Panc1 (cell line): ENCODE results near the gene KRTAP5-6. TPM values are rescaled to one million over a fixed set of nuclear protein-coding genes. Genes with fewer than 3 reads are reported as not detected.

ENCODE experiments used
- ATAC-seq: fragments of 200-7000 bp; cut with Tn5 transposase; 2 replicates; pipeline ENCODE4 v1.9.1; 2020; ENCODE audit warnings: mild to moderate bottlenecking, moderate library complexity
- BruUV-seq: library from RNA; stranded (reverse); fragments of 400-500 nt; replicated peaks from 2 replicates; lab custom pipeline; 2021; lab: Mats Ljungman, UMichigan
- CTCF ChIA-PET: fragments of 300-600 bp; sonication (Branson Sonifier 250); formaldehyde crosslinking; loops from one replicate; lab custom pipeline; 2022; ENCODE audit warnings: antibody characterized with exemption; lab: Charles Lee
- POLR2A ChIA-PET: fragments of 300-600 bp; sonication (Branson Sonifier 250); formaldehyde crosslinking; loops from one replicate; lab custom pipeline; 2022; ENCODE audit warnings: antibody characterized with exemption; lab: Charles Lee
- DNase-seq: peaks from one replicate; pipeline ENCODE4 v3.0.0-alpha.2; 2010; ENCODE audit warnings: low read depth, low spot score
- H3K27ac ChIP-seq: 2 replicates; pipeline ENCODE4 v1.5.1; 2011; ENCODE audit warnings: mild to moderate bottlenecking, low read length, inconsistent platforms
- H3K27me3 ChIP-seq: fragments of 200-500 bp; sonication (Bioruptor generic); 2 replicates; pipeline ENCODE4 v1.6.0; 2014; ENCODE audit warnings: low read length, inconsistent platforms; ENCODE audit not compliant: control insufficient read depth, insufficient read depth
- H3K36me3 ChIP-seq: fragments of 200-500 bp; sonication (Bioruptor generic); 2 replicates; pipeline ENCODE4 v1.5.1; 2014; ENCODE audit warnings: inconsistent platforms, mild to moderate bottlenecking, low read length, moderate library complexity; ENCODE audit not compliant: control insufficient read depth, insufficient read depth
- H3K4me1 ChIP-seq: 2 replicates; pipeline ENCODE4 v1.5.1; 2011; ENCODE audit warnings: inconsistent platforms, mild to moderate bottlenecking, low read length, moderate library complexity; ENCODE audit not compliant: control insufficient read depth, insufficient read depth
- H3K4me3 ChIP-seq, 2 experiments: 2 replicates each; pipeline ENCODE4 v1.5.1; 2011 to 2012; ENCODE audit warnings: low read depth in 2 of 2, low read length in 2 of 2, mild to moderate bottlenecking in 2 of 2, inconsistent platforms in 1 of 2, moderate library complexity in 1 of 2
- H3K9me3 ChIP-seq: fragments of 200-500 bp; sonication (Bioruptor generic); 2 replicates; pipeline ENCODE4 v1.5.1; 2014; ENCODE audit warnings: low read depth, mild to moderate bottlenecking, inconsistent platforms, low read length, moderate library complexity; ENCODE audit not compliant: control insufficient read depth, insufficient read depth
- CTCF ChIP-seq: fragments of 450-650 bp; IDR thresholded peaks from 2 replicates; pipeline ENCODE4 v1.5.1; 2017; ENCODE audit warnings: mild to moderate bottlenecking
- POLR2AphosphoS5 ChIP-seq: IDR thresholded peaks from 2 replicates; pipeline ENCODE4 v1.6.1; 2012; ENCODE audit warnings: mild to moderate bottlenecking, low read depth, low read length, moderate library complexity
- REST ChIP-seq, 2 experiments: IDR thresholded peaks; 2 replicates each; pipeline ENCODE4 v1.6.1; 2011 to 2012; ENCODE audit warnings: low read depth in 2 of 2, control low read depth in 1 of 2, low read length in 1 of 2, mild to moderate bottlenecking in 1 of 2, moderate library complexity in 1 of 2; ENCODE audit not compliant: insufficient read depth in 1 of 2
- SIN3A ChIP-seq: IDR thresholded peaks from 2 replicates; pipeline ENCODE4 v1.6.1; 2012; ENCODE audit warnings: low read depth, mild to moderate bottlenecking, low read length, moderate library complexity, borderline replicate concordance; ENCODE audit not compliant: insufficient read depth
- TCF7L2 ChIP-seq: IDR thresholded peaks from 2 replicates; pipeline ENCODE4 v1.6.1; 2011; ENCODE audit warnings: mild to moderate bottlenecking, low read depth, low read length, inconsistent platforms
- in situ Hi-C: cut with HindIII; loops from 2 replicates; pipeline ENCODE4 v1.10.0; 2016; ENCODE audit warnings: low sequenced_read_pairs, low pct_unique_long_range_greater_than_20kb
- intact Hi-C: fragments of 100-400 bp; cut with micrococcal nuclease; formaldehyde crosslinking; loops from one replicate; pipeline ENCODE4 v1.10.0; 2022; ENCODE audit not compliant: unreplicated experiment
- total RNA-seq: library from RNA; stranded (reverse); gene quantifications from one replicate; pipeline ENCODE4 v1.2.1, GENCODE V29; 2021; ENCODE audit not compliant: unreplicated experiment

KRTAP5-6 gene
- total RNA-seq, 1 experiment from 2014 or later, result not detected

- H3K36me3 ChIP-seq, result no peaks in the 10 kb centered on the region
- no peak for TF ChIP-seq TCF7L2
- no peak for TF ChIP-seq CTCF
- TF ChIP-seq POLR2AphosphoS5, result no peak
- no peak for TF ChIP-seq SIN3A
- TF ChIP-seq REST (IDR thresholded peaks at IDR 0.05; ENCODE audit: insufficient read depth in 1 of 2, low read depth in 2 of 2, low read length in 1 of 2), result no peak
- DNase-seq, result no peak
- POLR2A ChIA-PET, result interaction anchor here (0.6 to 0.7 kb wide), 2 partner anchors 51 to 202 kb away, joined by 3 to 19 read pairs; no protein-coding TSS in a partner anchor
- H3K27me3 ChIP-seq, result peaks cover 5% of the 10 kb centered on the region; the same call in 1 of the 2 replicates
- peak; percentile 20 for ATAC-seq
- H3K4me1 ChIP-seq, result no peaks in the 10 kb centered on the region
- no peak overlapping the region for H3K27ac ChIP-seq
- intact Hi-C loops (no loop called here), in situ Hi-C loops (no loop called here)
- H3K4me3 ChIP-seq, result no peak overlapping the region
- H3K9me3 ChIP-seq, result peaks cover 13% of the 10 kb centered on the region; the same call in 1 of the 2 replicates
- CTCF ChIA-PET, result interaction anchor here (0.7 kb wide), 1 partner anchor 40 kb away, joined by 3 read pairs; no protein-coding TSS in a partner anchor
- no TSS peak for BruUV-seq
These were observed 37.0 kb downstream of the KRTAP5-6 start for GRCh38 chr11:1733716-1734640.

- in situ Hi-C loops (no loop called here), intact Hi-C loops (no loop called here)
- H3K27me3 ChIP-seq, result peaks cover 5% of the 10 kb centered on the region; the same call in 1 of the 2 replicates
- TF ChIP-seq TCF7L2 (no peak), SIN3A (no peak), POLR2AphosphoS5 (no peak), CTCF (no peak), REST (IDR thresholded peaks at IDR 0.05; ENCODE audit: insufficient read depth in 1 of 2, low read depth in 2 of 2, low read length in 1 of 2) (no peak)
- ChIA-PET POLR2A (interaction anchor here (0.7 kb wide), 1 partner anchor 201 kb away, joined by 19 read pairs; no protein-coding TSS in a partner anchor), CTCF (interaction anchor here (0.7 kb wide), 1 partner anchor 40 kb away, joined by 3 read pairs; no protein-coding TSS in a partner anchor)
- no peaks in the 10 kb centered on the region for H3K4me1 ChIP-seq
- BruUV-seq, result no TSS peak
- ATAC-seq, result 0 out of 2 replicates have a peak, but pooled peaks have one; percentile 16
- no peak overlapping the region for H3K4me3 ChIP-seq
- H3K27ac ChIP-seq, result no peak overlapping the region
- DNase-seq, result no peak
- peaks cover 13% of the 10 kb centered on the region; the same call in 1 of the 2 replicates for H3K9me3 ChIP-seq
- H3K36me3 ChIP-seq, result no peaks in the 10 kb centered on the region
These were observed 37.7 kb downstream of the KRTAP5-6 start for GRCh38 chr11:1734641-1735081.
